K562 (cell line): ENCODE measurements around the gene OR5AU1. TPM values are rescaled to one million over a fixed set of nuclear protein-coding genes. Genes with fewer than 3 reads are reported as not detected.

Source experiments
- CBFB ChIP-seq: sonication (generic); formaldehyde crosslinking; IDR thresholded peaks from 2 replicates; pipeline ENCODE4 v1.4.0; 2020; ENCODE audit warnings: mild to moderate bottlenecking, missing genetic modification reagents
- JUND ChIP-seq, 2 experiments: IDR thresholded peaks; 2 replicates in 1 of 2; 3 replicates in 1 of 2; pipeline ENCODE4 v1.6.1; 2011; ENCODE audit warnings: borderline replicate concordance in 2 of 2, low read depth in 2 of 2, low read length in 2 of 2, improper control_type of control experiment in 1 of 2, missing biosample characterization in 1 of 2, missing genetic modification characterization in 1 of 2, missing genetic modification reagents in 1 of 2
- KDM4B ChIP-seq, 2 experiments: fragments of 450-650 bp in 1 of 2; sonication (generic) in 1 of 2; IDR thresholded peaks; 2 replicates each; pipeline ENCODE4 v1.6.1; 2016 to 2017; ENCODE audit warnings: borderline replicate concordance in 2 of 2, antibody characterized with exemption in 1 of 2, low read depth in 1 of 2, mild to moderate bottlenecking in 1 of 2
- MCM2 ChIP-seq: fragments of 450-650 bp; IDR thresholded peaks from 2 replicates; pipeline ENCODE4 v1.6.1; 2017; ENCODE audit warnings: low read depth, mild to moderate bottlenecking
- NR4A1 ChIP-seq, 2 experiments: fragments of 250-450 bp in 1 of 2; fragments of 450-650 bp in 1 of 2; sonication (Bioruptor Pico) in 1 of 2; IDR thresholded peaks; 2 replicates each; pipeline versions ENCODE4 v1.4.0 to v1.6.1; 2016 to 2020; ENCODE audit warnings: mild to moderate bottlenecking in 2 of 2, missing compliant biosample characterization in 1 of 2, missing genetic modification characterization in 1 of 2, moderate library complexity in 1 of 2
- PTBP1 ChIP-seq: fragments of 200-400 bp; formaldehyde crosslinking; IDR thresholded peaks from 2 replicates; pipeline ENCODE4 v1.6.1; 2017; ENCODE audit warnings: low read depth, low read length
- PYGO2 ChIP-seq: fragments of 450-650 bp; IDR thresholded peaks from 2 replicates; pipeline ENCODE4 v1.6.1; 2016; ENCODE audit warnings: mild to moderate bottlenecking, missing genetic modification characterization, moderate library complexity, missing compliant biosample characterization
- SMC3 ChIP-seq: conservative IDR thresholded peaks from 2 replicates; pipeline ENCODE4 v1.6.1; 2011; ENCODE audit warnings: low read depth, low read length, improper control_type of control experiment; ENCODE audit not compliant: insufficient read depth
- TAF9B ChIP-seq: fragments of 450-650 bp; IDR thresholded peaks from 2 replicates; pipeline ENCODE4 v1.6.1; 2018; ENCODE audit warnings: mild to moderate bottlenecking; ENCODE audit not compliant: partially characterized antibody
- TBP ChIP-seq: optimal IDR thresholded peaks from 2 replicates; pipeline ENCODE3; 2011; ENCODE audit warnings: low read depth, low read length, improper control_type of control experiment
- TSHZ1 ChIP-seq: fragments of 250-450 bp; sonication (Bioruptor Pico); IDR thresholded peaks from 2 replicates; pipeline ENCODE4 v1.4.0; 2020; ENCODE audit warnings: mild to moderate bottlenecking, moderate library complexity
- ZFP91 ChIP-seq: sonication (generic); formaldehyde crosslinking; IDR thresholded peaks from 2 replicates; pipeline ENCODE4 v1.8.0; 2022; ENCODE audit warnings: mild to moderate bottlenecking, missing genetic modification reagents
- ZNF197 ChIP-seq: fragments of 200-800 bp; sonication (Bioruptor generic); IDR thresholded peaks from 2 replicates; pipeline ENCODE4 v1.6.1; 2016; ENCODE audit warnings: low read depth, missing genetic modification characterization, missing compliant biosample characterization
- ZNF395 ChIP-seq: fragments of 200-800 bp; sonication (Bioruptor generic); IDR thresholded peaks from 2 replicates; pipeline ENCODE4 v1.6.1; 2017; ENCODE audit warnings: missing genetic modification characterization, missing compliant biosample characterization
- ZNF639 ChIP-seq, 2 experiments: fragments of 200-800 bp in 1 of 2; sonication (Bioruptor generic) in 1 of 2; sonication (generic) in 1 of 2; formaldehyde crosslinking in 1 of 2; IDR thresholded peaks in 1 of 2; conservative IDR thresholded peaks in 1 of 2; 2 replicates each; pipeline versions ENCODE4 v1.5.0 to v1.6.1; 2016 to 2020; ENCODE audit warnings: missing compliant biosample characterization in 1 of 2, missing genetic modification characterization in 1 of 2, missing genetic modification reagents in 1 of 2
- polyA plus RNA-seq, 8 experiments: library from polyadenylated mRNA; depleted of rRNA in 4 of 8; stranded (reverse) in 5 of 8; unstranded in 3 of 8; fragments of >200 nt; fragmentation: Nextera tagmentation in 2 of 8; fragmentation: Illumina TruSeq in 1 of 8; extraction: Ambion mirVana in 2 of 8; extraction: Trizol in 1 of 8; gene quantifications; 2 replicates each; pipeline versions ENCODE4 v1.2.1 to v1.2.3, GENCODE V29; 2011 to 2014; ENCODE audit warnings: inconsistent platforms in 1 of 8, missing spikeins in 1 of 8
- total RNA-seq, 7 experiments: library from RNA; depleted of rRNA in 6 of 7; stranded (reverse); fragments of >200 nt in 6 of 7; fragmentation: Illumina TruSeq in 2 of 7; extraction: Trizol in 2 of 7; gene quantifications; 2 replicates each; pipeline versions ENCODE4 v1.2.1 to v1.2.3, GENCODE V29; 2011 to 2021; ENCODE audit warnings: low replicate concordance in 1 of 7

Gene OR5AU1
- total and polyA plus RNA-seq, 9 of the 15 experiments (the other 6 are each of a cell fraction or from before 2014, with no cell fraction given) = not detected

GRCh38 chr14:21106498-21107282, 49.2 kb downstream of the OR5AU1 start (continued):
- no peak for TF ChIP-seq TSHZ1 (CRISPR knock-in tag)
- no peak for TF ChIP-seq PTBP1
- TF ChIP-seq TAF9B = no peak
- peak in 1 of 2 experiments; percentile 24; a peak in 1 of 4 replicates for TF ChIP-seq ZNF639 (CRISPR knock-in tag; conservative IDR thresholded peaks at IDR 0.05 in 1 of 2, IDR thresholded peaks at IDR 0.05 in 1 of 2)
- peak; percentile 58 for TF ChIP-seq SMC3
- TF ChIP-seq PYGO2 = 0 out of 2 replicates have a peak, but pooled peaks have one; percentile 49
- TF ChIP-seq JUND (IDR thresholded peaks at IDR 0.05; ENCODE audit: borderline replicate concordance, low read depth, low read length) = 0 out of 2 replicates have a peak, but pooled peaks have one; percentile 19
- peak; percentile 51; the same call in 1 of the 3 replicates for TF ChIP-seq JUND (tag; IDR thresholded peaks at IDR 0.05; ENCODE audit: borderline replicate concordance, low read depth, low read length)
- no peak for TF ChIP-seq ZFP91 (CRISPR knock-in tag)
- TF ChIP-seq NR4A1 (CRISPR knock-in tag; IDR thresholded peaks at IDR 0.05) = no peak
- peak; percentile 84 for TF ChIP-seq NR4A1 (tag; IDR thresholded peaks at IDR 0.05)
- no peak for TF ChIP-seq CBFB (CRISPR knock-in tag)
- TF ChIP-seq KDM4B (IDR thresholded peaks at IDR 0.05; ENCODE audit: borderline replicate concordance in 2 of 2, low read depth in 1 of 2) = 0 out of 4 replicates have a peak, but pooled peaks of 1 of the 2 experiments have one; percentile 8
- TF ChIP-seq TBP = peak; percentile 25
- no peak for TF ChIP-seq ZNF197 (CRISPR knock-in tag)
- peak; percentile 74; the same call in 1 of the 2 replicates for TF ChIP-seq ZNF395 (CRISPR knock-in tag)
- TF ChIP-seq MCM2 = no peak
